HL-60/S4 treated with retinoic acid at 250 ng/mL for 4 days and 3 days (cell line): ENCODE measurements around the gene PSAP.

Source experiments
- in situ Hi-C: fragments of 300-500 bp; cut with MboI; formaldehyde crosslinking; loops from 2 replicates; pipeline ENCODE4 v1.7.0; 2022; ENCODE audit warnings: low sequenced_read_pairs

Gene PSAP

GRCh38 chr10:71845410-71846405, 5.3 kb downstream of the PSAP start:
- in situ Hi-C loops: no loop called here

DNA sequence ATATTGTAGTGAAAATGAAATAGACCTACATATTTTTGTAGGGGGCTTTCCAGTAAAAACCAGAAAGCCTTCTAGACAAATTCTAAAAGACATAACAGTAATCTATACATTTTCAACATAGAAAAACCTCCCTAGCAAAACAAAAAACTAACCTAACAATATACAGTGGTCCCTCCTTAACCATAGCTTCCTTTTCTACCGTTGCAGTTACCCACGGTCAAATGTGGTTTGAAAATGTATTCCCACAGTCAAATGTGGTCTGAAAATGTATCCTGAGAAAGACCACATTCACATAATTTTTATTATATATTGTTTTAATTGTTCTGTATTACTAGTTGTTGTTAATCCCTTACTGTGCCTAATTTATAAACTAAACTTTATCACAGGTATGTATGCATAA, 6.4 kb downstream of the PSAP start:
- in situ Hi-C loops: no loop called here

DNA sequence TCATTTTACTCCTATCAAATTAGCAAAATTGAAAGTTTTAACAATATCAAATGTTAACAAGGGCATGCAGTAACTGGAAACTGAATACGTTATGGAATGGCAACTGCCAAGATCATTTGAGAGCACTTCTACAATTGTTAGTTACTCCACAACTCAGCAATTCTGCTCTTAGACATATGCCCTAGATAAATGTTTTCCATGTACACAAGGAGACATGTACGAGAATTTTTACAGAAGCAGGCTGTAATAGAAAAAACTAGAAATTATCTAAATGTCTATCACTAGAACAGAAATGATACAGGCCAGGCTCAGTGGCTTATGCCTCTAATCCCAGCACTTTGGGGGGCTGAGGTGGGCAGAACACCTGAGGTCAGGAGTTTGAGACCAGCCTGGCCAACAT, 7.0 kb downstream of the PSAP start:
- in situ Hi-C loops: no loop called here

DNA sequence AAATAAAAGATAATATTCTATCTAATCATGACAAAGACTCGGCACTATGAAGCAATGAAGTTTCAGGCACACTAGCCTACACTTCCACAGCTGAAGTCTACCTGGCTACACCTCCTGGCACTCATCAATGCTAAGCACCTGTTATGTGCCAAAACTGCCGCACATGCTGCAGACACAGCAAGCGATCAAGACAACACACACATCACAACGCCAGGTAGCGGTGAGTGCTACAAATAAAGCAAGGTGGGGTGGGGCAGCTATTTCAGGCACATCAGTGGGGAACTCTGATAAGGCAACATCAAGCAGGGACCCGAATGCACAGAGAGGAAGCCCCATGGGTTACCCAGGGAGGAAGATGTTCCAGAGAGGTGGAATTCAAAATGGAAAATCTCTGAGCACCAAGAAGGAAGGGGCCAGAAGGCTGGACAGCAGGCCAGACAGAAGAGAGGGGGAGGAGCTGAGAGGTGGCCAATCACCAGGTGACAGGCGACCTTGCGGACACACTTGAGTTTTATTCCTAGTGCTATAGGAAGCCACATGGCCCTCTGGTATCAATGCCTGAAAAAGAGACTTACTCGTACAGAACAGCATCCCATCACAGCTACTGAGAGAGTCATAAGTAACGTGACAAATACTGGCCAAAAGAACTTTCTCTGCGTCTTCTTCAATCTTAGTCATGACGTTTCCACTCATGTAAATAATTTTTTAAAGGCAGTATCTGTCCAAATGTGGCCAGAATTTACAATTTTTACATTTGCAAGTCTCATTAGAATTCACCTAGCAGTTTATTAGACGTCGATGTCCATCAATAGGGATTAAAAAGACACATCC, 8.0 kb downstream of the PSAP start:
- in situ Hi-C loops: no loop called here

GRCh38 chr10:71842422-71842821, 8.6 kb downstream of the PSAP start:
- in situ Hi-C loops: no loop called here

DNA sequence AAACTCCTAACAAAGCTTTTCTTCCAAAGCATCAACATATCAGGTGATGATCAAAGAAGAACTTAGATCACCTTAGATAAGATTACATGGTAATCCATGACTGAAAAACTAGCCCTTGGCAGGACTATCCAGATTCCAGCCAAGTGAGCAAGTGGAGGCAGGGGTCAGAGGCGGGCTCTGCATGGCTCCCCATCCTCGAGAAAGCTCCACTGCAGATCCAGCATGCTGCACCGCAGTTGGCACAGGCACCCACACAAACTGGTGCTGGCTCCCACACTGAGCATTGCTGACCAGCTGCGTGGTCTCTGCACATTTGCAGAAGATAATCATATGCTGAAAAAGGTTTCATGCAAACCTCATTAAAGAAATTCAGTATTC, 10.1 kb downstream of the PSAP start:
- in situ Hi-C loops: no loop called here

- in situ Hi-C loops: no loop called here
These were observed 10.7 kb downstream of the PSAP start for GRCh38 chr10:71840177-71840957.

- in situ Hi-C loops: no loop called here
These were observed 12.5 kb downstream of the PSAP start for GRCh38 chr10:71838264-71839211.

DNA sequence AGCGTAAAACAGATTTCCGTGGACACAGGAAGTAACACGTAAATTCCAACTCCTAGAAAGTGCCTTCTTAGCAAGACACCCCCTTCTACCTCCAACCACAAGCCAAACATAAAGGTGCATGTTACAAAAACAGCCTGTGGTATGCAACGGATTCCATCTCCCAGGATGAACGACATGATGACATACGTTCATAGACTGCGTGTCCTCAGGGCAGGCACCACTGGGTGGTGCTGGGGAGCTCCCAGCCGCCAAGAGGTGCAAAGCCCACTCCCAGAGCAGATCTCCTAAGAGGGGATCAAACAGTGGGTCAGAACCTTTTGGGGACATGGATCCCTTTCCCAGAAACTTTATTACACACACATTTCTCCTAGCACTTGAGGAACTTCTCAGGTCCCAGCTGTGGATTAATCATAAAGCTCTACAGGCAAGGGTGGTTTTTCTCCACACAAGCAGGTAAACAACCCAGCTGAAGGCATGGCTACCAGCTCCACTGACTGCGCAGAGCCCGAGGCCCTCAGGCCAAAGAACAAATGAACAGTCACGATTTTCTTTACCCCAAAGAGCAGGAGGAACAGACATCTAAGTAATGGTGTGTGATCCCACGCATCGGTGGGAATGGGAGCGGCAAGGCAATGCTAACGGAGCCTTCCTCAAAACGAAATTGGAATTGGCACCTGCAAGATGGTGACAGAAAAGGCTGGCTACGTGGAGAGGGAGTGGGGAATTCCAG, 13.8 kb downstream of the PSAP start:
- in situ Hi-C loops: no loop called here

DNA sequence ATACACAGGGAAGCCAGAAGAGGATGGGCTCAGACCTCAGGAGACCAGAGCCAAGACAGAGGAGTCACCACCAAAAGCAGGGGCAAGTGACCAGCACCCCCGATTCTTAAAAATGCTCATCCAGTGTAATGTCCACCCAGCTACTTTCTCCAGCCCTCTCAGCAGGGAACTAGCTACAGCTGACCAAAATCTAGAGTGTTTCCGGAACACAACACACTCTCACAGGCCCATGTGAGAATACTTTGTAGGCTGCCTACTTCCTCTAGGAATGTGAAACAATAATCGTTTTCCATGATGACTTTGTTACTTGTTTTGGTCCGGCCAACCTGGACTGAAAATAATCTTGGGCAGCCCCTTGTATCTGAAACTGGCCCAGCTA, 14.5 kb downstream of the PSAP start:
- in situ Hi-C loops: no loop called here

GRCh38 chr10:71835671-71836595, 15.1 kb downstream of the PSAP start:
- in situ Hi-C loops: no loop called here

DNA sequence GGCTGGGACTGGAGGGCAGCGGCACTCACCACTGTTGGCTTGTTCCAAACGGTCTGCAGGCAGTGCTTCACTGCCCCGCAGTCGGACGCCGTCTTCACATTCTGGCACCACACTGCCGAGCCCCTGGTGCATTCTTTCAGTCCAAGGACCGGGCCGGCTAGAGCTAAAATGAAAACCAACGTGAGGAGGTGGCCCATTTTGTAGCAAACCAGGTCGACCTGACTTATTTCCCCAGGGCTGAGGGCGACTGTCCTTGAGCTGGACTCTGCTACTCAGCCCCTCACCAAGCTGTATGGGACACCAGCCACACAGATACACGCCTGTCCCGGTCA, 16.7 kb downstream of the PSAP start:
- in situ Hi-C loops: no loop called here

- in situ Hi-C loops: no loop called here
These were observed 17.4 kb downstream of the PSAP start for GRCh38 chr10:71833451-71834342.

DNA sequence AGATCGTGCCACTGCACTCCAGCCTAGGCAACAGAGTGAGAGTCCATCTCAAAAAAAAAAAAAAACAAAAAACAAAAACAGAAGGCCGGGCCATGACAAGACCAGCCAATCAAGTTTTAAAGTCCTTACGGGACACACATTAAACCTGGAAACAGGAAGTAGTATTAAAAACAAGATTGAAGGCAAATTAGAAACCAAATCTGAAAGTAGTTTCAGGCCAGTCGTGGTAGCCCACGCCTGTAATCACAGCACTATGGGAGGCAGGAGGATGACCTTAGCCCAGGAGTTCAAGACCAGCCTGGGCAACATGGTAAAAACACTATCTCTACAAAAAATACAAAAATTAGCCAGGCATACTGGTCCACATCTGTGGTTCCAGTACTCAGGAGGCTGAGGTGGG, 18.1 kb downstream of the PSAP start:
- in situ Hi-C loops: no loop called here

GRCh38 chr10:71831646-71832552, 19.2 kb downstream of the PSAP start:
- in situ Hi-C loops: no loop called here

GRCh38 chr10:71830726-71831125, 20.3 kb downstream of the PSAP start:
- in situ Hi-C loops: no loop called here
